GM19372 (cell line): ENCODE data around the gene CD2AP.
"Not testable (repeated sequence)": the region's sequence is repeated elsewhere in the genome, so short reads cannot be mapped to it uniquely, and the experiment has no call there.

Experiments
- ATAC-seq: cut with Tn5 transposase; IDR thresholded peaks from one replicate; pipeline ENCODE4 v1.9.1; 2021; ENCODE audit warnings: mild to moderate bottlenecking, low read depth, moderate library complexity; ENCODE audit not compliant: unreplicated experiment

Gene CD2AP

DNA sequence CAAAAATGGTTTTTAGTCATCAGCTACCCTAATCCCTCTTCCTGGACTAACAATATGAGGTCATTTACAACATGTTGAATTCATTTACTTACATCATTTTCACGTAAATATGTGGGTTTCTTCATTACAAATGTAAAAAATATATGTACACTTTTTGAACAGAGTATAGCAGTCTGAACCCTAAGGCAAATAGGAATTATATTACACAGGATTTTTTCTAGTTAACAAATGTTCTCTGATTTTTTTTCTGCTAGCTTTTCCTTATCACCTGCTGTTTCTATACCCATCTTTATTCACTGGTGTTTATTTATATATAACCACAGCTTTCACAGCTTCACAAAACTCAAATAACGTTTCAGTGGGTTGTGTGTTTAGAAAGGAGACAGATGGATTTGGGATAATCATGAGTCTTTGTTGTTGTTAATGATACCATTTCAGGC, 21.0 kb upstream of the CD2AP start:
- ATAC-seq: no peak

DNA sequence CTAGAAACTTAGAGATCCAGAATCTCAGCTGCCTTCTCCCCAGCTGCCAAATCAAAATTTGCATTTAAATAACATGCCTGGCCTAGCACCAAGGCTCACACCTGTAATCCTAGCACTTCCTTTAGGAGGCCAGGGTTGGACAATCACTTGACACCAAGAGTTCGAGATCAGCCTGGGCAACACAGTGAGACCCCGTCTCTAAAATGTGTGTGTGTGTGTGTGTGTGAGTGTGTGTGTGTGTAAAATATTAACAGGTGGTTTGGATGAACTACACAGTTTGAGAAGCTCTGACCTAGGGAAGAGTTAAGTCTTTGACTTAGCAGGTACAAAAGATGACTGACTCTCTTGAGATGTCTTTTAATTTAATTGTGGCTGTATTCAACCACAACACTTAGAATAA, 20.2 kb upstream of the CD2AP start:
- ATAC-seq: no peak

DNA sequence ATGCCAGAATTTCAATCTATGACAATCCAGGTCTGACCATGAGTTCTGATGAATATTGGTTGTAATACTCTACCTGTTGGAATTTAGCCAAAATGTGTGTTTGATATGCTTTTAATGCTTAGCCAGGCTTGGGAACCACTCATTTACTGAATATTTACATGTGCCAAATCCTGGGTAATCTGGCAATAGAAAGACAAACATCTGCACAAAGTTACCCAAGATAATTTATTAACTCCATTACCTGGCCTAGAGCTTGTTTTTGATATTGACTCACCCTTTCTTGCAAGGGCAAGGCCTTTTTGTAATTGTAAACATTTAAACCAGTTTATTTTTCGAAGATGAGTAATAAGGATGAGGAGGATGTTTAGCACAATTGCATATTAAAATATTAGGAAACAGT, 13.5 kb upstream of the CD2AP start:
- no peak for ATAC-seq

DNA sequence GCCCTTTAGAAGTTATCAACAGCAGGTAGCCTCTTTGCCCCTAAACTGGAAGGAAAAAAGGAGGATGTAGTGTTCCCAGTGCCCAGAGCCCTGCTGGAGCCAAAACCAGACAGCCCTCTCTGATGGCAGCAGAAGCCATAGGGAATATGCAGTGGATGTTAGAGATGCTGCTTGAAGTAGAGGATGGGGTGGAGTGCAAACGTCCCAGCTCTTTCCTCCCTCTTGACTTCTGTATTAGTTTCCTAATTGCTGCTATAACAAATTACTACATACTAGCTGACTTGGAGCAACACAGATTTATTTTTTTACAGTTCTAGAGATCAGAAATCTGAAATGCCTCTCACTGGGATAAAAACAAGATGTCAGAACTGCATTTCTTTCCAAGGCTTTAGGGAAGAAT, 12.5 kb upstream of the CD2AP start:
- no peak for ATAC-seq

DNA sequence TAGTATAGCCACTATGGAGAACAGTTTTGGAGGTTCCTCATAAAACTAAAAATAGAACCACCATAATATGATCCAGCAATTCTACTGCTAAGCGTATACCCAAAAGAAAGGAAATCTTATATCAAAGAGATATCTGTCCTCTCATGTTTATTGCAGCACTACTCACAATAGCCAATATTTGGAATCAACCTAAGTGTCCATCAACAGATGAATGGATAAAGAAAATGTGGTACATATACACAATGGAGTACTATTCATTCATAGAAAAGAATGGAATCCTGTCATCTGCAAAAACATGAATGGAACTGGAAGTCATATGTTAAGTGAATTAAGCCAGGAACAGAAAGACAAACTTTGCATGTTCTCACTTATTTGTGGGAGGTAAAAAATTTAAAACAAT, 5.7 kb upstream of the CD2AP start:
- no peak for ATAC-seq

DNA sequence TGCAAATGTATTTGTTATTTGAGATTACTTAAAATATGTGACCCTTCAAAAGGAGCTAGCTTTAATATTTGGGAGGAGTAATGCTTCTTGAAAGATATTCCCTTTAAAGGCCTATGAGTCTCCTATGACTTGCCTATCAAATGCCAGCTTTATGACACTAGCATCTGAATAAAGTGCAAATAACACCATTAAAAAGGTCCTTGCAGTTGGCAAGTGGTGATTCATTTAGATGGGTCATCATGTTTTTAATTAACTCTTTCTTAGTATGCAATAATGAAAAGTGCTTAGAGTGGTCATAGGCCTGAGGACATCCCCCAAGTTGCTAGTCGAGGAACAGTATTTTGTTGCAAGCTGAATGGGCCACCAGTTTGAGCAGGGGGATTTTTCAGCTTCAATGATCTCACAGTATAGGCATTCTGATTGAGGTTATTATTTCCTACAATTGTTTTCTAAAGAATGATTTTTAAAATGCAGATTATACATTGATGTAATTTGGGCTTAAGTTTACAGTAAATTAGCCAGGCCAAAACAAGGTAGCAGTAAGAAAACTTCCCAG, 3.7 kb upstream of the CD2AP start:
- ATAC-seq: no peak

DNA sequence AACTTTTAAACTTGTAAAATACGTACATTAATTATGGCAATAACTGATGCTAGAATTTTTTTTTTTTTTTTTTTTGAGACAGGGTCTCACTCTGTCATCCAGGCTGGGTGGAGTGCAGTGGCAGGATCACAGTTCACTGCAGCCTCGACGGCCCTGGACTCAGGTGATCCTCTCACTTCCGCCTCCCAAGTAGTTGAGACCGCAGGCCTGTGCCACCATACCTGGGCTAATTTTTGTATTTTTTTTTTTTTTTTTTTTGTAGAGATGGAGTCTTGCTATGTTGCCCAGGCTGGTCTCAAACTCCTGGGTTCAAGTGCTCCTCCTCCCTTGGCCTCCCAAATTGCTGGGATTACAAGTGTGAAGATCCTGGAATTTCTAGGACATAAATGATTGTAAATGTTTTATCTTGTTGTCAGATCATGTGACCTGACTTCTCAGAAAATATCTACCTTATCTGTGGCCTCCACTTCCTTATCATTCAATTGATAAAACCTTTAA, 2.2 kb upstream of the CD2AP start:
- no peak for ATAC-seq

DNA sequence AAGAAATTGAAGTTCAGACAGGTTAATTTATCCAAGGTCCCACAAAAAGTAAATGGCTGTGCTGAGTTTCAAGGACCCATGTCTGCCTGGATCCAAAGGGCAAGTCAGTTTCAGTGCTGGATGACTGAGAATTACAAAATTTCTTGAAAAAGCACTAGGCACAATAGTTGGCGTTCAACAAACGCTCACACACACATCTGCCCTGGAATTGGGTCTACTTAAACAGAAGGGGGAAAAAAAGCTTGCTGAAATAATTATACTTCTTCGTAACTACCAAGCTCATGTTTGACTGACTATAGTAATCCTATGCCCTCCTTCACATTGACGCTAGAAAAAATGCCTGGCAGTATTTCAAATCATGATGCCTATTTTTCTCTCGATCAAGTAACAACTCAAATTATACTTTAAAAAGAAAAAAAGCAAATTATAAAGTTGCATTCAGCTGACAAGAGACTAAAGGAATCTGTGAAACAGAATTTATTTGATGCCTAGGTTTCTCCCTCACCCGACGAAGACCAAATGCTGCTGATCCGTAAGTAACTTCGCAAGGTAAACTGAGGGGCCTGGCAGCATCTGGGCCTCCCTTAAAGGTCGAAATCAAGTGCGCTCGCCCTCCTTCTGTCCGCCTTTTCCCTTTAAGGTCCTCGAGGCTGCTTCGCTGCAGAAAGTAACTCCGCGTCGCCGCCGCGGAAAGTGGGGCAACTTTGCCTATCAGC, 650 bp upstream of the CD2AP start:
- ATAC-seq: no peak

DNA sequence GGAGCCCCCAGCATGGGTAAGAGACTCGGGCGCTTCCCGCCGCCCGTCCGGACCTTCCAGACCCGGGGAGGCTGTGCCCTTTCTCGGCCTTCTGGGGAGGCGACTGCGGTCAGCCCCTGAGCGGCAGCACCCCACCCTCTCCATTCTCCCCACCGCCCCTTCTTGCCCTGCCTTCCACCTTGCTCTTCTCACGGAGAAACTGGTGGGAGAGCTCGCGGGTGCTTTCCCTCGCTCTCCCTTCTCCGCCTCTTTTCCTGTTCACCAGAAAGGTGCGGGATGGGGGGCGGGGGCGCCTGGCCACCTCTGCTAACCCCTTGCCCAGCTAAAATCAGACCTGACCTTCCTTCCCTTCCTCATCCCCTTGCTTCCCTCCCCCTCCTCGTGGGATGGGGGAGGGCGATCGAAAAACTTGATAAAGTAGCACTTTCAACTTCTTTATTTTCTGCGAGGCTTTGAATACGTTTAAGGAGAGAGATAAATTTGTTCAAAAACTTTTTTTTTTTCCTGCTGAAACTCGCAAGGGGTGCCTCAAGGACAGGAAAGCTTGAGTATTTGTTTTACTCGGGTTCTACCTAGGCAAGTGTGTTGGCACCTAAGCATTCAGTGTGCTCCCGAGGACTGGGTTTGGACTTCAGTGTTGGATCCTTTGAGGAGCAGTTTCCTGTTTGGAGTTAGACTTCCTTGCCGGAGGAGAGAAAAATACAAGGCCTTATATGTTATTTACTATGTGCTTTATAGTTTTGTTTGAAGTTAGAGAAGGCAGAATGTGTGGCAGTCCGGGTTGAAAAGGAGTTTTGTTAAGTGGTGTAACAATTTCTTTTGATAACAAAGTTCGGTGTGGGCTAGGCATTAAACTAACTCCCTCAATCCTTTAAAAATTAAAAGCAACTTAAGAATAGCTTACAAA, 897 bp downstream of the CD2AP start:
- peak; percentile 40 for ATAC-seq

DNA sequence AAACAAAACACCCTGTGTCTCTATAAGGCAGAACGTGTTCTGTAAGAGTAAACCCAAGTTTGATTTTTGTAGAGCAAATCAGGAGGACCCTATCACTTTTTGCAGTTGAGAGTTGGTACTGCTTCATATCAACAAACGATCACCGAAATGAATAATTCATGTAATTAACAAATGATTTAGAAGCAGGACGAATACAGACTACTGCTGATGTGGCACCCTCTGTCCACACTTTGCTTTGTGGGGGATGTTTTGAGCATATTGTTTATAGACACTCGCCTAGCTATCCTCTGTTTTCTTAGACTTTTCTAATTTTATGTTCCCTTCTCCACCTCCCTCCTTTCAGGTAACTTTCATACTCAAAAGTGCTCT, 1.5 kb downstream of the CD2AP start:
- no peak for ATAC-seq

DNA sequence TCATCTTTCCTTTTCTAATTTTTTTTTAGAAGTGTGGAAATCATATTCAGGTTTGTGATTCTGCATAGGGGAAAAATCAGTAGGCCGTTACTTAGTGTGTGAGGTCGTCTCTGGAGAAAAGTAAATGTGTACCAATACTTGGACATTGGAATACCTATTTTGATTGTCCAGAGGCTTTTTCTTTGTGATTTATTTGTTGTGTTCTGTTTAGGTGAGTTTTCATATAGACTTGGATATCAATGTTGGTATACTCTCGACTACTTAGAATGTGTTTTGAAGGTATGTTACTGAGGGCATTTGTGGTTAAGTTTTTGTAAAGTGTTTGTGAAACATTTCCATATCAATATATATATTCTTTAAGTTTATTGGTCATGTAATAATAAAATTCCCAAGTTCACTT, 2.3 kb downstream of the CD2AP start:
- no peak for ATAC-seq

DNA sequence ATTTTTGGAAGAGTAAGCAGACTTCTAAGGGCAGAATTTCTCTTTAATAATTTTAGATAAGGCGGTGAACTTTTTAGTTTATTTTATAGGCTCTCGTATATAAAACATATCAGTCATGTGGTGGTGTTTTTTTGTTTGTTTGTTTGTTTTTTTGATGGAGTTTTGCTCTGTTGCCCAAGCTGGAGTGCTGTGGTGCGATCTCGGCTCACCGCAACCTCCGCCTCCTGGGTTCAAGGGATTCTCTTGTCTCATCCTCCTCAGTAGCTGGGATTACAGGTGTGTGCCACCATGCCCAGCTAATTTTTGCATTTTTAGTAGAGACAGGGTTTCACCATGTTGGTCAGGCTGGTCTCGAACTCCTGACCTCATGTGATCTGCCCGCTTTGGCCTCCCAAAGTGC, 3.6 kb downstream of the CD2AP start:
- not testable (repeated sequence) for ATAC-seq

DNA sequence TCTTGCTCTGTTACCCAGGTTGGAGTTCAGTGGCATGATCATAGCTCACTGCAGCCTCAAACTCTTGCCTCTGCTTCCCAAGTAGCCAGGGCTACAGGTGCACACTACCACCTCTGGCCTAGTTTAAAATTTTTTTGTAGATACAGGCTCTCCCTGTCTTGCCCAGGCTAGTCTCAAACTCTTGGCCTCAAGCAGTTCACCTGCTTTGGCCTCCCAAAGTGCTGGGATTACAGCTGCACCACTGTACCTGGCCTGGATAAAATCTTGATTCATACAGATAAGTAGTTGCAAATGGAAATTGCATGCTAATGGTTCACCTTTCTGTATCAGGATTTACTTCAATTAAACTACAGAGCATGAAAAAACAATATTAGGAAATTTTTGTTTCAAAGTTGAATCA, 4.2 kb downstream of the CD2AP start:
- no peak for ATAC-seq

DNA sequence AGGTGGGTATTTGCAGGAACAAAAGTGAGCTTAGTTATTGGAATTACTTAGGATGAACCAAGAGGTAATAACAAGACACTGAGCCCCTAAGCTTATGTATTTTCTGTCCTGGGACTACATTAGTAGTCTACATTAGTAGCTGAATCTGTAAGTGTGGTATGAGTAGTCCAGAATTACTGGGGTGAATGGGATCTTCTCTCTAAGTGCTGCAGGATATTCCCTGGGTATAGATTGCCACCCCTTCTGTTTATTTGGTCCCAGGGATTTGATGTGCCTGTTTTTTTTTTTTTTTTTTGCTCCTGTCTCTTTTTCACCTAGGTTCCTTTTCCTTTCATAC, 5.9 kb downstream of the CD2AP start:
- no peak for ATAC-seq

DNA sequence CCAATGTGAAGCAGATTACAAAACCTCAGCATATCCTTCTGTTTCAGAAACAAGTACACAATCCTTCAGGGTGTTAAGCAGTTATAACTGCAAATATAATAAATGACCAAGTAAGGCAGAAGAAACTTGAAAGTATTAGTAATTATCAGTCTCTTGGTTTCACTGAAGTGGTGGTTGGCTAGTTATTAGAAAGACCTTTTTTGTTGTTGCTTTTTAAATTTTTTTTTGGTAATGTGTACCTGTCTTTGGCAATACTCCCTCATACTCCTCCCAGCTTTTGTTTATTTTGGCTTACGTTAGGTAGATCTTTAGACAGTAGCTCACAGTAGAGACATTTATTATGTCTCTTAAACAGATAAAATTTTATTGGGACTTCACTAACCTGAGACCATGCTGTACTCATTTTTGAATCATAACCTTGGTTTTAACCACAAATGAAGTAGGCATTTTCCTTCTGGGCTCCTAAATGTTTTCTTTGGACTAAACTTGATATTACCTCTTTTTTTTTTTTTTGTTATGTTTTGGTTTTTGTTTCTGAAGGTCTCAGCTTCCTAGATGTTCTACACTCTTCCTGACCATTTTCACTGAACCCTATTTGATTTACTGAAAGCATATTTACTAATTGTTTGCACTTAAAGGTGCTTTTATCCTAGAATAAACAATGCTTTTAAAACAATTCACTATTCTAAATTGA, 6.4 kb downstream of the CD2AP start:
- no peak for ATAC-seq

DNA sequence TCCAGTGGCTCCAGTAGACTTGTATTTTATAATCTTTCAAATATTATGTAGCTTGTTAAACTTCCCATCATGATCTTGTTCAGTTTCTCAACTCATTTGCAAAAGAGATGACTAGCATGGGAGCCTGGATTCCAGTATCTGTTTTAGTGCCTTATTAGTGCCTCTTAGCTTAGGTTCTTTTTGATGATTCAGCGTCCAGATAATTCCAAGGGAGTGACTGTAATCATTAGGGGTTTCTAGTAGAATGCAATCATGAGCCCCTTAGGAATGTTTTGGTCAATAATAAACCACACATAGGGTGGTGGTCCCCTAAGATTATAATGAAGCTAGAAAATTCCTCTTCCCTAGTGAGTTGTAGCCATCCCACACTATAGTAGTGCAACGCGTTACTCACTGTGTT, 7.0 kb downstream of the CD2AP start:
- no peak for ATAC-seq

DNA sequence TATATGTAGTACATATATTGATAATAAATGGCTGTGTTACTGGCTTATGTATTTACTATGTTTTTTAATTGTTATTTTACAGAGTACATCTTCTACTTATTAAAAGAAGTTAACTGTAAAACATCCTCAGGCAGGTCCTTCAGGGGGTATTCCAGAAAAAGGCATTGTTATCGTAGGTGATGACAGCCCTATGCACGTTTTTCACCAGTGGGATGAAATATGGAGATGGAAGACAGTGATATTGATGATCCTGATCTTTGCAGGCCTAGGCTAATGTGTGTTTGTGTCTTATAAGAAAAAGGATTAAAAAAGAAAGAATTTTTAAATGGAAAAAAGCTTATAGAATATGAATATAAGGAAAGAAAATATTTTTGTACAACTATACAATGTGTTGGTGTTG, 7.5 kb downstream of the CD2AP start:
- ATAC-seq: no peak

DNA sequence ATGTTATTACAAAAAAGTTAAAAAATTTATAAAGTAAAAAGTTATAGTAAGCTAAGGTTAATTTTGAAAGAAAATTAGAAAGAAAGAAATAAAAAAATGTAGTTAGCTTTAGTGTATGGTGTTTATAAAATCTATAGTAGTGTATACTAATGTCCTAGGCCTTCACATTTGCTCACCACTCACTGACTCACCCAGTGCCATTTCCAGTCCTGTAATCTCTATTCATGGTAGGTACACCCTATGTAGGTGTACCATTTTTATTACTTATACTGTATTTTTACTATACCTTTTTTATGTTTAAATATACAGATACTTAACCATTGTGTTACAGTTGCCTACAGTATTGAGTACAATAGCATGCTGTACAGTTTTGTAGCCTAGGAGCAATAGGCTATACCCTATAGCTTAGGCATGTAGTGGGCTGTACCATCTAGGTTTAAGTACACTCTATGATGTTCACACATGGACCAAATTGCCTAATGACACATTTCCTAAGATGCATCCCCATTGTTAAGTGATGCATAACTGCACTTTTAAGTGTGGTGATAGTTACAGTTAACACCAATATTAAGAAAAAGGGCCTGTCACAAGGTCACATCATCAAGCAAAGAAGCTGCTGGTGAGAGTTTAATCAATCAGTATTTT, 8.0 kb downstream of the CD2AP start:
- ATAC-seq: no peak

DNA sequence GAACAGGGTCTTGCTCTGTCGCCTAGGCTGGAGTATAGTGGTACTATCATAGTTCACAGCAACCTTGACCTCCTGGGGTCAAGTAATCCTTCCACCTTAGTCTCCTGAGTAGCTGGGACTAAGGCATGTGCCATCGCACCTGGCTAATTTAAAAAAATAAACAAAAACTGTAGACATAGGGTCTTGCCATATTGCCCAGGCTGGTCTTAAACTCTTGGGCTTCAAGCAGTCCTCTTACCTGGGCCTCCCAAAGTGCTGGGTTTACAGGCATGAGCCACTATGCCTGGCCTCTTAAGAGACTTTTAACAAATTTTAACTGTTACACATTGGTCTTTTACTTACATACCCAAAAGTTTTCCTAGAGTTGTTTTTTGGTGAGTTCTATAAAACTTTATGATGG, 12.4 kb downstream of the CD2AP start:
- no peak for ATAC-seq

DNA sequence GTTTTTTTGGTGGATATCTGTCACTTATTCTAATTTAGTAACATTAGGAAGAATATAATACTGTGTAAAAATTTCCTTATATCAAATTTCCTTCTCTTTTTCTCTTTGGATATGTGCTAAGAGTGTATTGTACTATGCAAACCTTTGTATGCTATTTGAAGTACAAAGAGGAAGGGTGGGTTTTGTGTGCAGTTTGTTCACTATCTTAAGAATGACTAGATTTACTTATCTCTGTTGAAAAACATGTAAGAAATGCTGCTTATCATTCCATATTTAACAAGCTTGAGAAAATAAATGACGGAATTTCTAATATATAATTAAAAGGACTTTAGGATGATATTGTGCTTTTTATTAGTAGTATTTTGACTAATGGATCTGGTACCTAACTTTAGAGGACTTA, 13.1 kb downstream of the CD2AP start:
- ATAC-seq: no peak

DNA sequence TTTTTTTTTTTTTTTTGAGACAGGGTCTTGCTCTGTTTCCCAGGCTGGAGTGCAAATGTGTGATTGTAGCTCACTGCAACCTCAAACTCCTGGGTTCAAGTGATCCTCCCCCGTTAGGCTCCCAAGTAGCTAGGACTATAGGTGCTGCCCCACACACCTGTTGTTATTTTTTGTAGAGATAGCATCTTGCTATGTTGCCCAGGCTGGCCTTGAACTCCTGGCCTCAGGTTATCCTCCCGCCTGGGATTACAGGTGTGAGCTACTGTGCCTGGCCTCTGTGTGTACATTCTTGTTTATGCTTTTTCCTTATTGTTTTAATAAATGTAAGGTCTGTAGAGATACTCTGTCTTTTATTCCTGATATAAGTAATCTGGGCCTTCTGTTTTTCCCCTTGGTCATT, 14.8 kb downstream of the CD2AP start:
- ATAC-seq: no peak
